ENCODE results near the gene QDPR.

Gene QDPR

GRCh38 chr4:17480955-17481354, 30.9 kb downstream of the QDPR start:
- DNase-seq (ENCODE audit: extremely low read depth, low read depth): no peak
- no peak for TF ChIP-seq CTCF (IDR thresholded peaks at IDR 0.05; ENCODE audit: low read depth, low read length, missing control alignments)
- no peak overlapping the region for H3K4me3 ChIP-seq (replicated peaks; ENCODE audit: low read depth, low read length)

- no peak for DNase-seq (ENCODE audit: extremely low read depth, low read depth)
- no peak for TF ChIP-seq CTCF (IDR thresholded peaks at IDR 0.05; ENCODE audit: low read depth, low read length, missing control alignments)
These were observed 31.5 kb downstream of the QDPR start for GRCh38 chr4:17480210-17480927.

GRCh38 chr4:17477774-17478472, 34.0 kb downstream of the QDPR start:
- H3K4me3 ChIP-seq (replicated peaks; ENCODE audit: low read depth, low read length): no peak overlapping the region
- TF ChIP-seq CTCF (IDR thresholded peaks at IDR 0.05; ENCODE audit: low read depth, low read length, missing control alignments): no peak
- DNase-seq (ENCODE audit: extremely low read depth, low read depth): no peak

More at GRCh38 chr4:17480210-17480927, 31.5 kb downstream of the QDPR start:
- H3K4me3 ChIP-seq (replicated peaks; ENCODE audit: low read depth, low read length): no peak overlapping the region

GRCh38 chr4:17476853-17477252, 35.0 kb downstream of the QDPR start:
- DNase-seq (ENCODE audit: extremely low read depth, low read depth): no peak
- H3K4me3 ChIP-seq (replicated peaks; ENCODE audit: low read depth, low read length): no peak overlapping the region
- no peak for TF ChIP-seq CTCF (IDR thresholded peaks at IDR 0.05; ENCODE audit: low read depth, low read length, missing control alignments)

- TF ChIP-seq CTCF (IDR thresholded peaks at IDR 0.05; ENCODE audit: low read depth, low read length, missing control alignments): no peak
- DNase-seq (ENCODE audit: extremely low read depth, low read depth): no peak
These were observed 36.4 kb downstream of the QDPR start for GRCh38 chr4:17475481-17475880.

GRCh38 chr4:17469931-17470674, 41.8 kb downstream of the QDPR start:
- TF ChIP-seq CTCF (IDR thresholded peaks at IDR 0.05; ENCODE audit: low read depth, low read length, missing control alignments): no peak
- H3K4me3 ChIP-seq (replicated peaks; ENCODE audit: low read depth, low read length): no peak overlapping the region
- DNase-seq (ENCODE audit: extremely low read depth, low read depth): no peak

More at GRCh38 chr4:17475481-17475880, 36.4 kb downstream of the QDPR start:
- no peak overlapping the region for H3K4me3 ChIP-seq (replicated peaks; ENCODE audit: low read depth, low read length)

All from HFF-Myc (cell line).